Left kidney (tissue), 8 donors: Measurements from ENCODE around the gene TSPAN17. TPM values are rescaled to one million over a fixed set of nuclear protein-coding genes. Genes with fewer than 3 reads are reported as not detected.
"Not testable (repeated sequence)": the region's sequence is repeated elsewhere in the genome, so short reads cannot be mapped to it uniquely, and the experiment has no call there.

Source experiments
- DNase-seq: peaks from one replicate; pipeline ENCODE4 v3.0.0-alpha.2; 2013
- long read RNA-seq, 8 donors: transcript quantifications; one replicate each; lab custom pipeline, GENCODE V29; 2026
- polyA plus RNA-seq: library from polyadenylated mRNA; unstranded; fragments of 120-200 nt; gene quantifications from one replicate; pipeline ENCODE4 v1.2.1, GENCODE V29; 2013; ENCODE audit not compliant: insufficient read length

The TSPAN17 gene, protein sequence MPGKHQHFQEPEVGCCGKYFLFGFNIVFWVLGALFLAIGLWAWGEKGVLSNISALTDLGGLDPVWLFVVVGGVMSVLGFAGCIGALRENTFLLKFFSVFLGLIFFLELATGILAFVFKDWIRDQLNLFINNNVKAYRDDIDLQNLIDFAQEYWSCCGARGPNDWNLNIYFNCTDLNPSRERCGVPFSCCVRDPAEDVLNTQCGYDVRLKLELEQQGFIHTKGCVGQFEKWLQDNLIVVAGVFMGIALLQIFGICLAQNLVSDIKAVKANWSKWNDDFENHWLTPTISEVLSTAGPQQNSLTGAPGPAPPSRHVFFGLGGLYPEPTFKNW
- polyA plus RNA-seq: 29.3 TPM
- long read RNA-seq, donor 1, partial matches to known transcripts: 6 of 12 reads
- long read RNA-seq, donor 1, other reads (novel, unspliced or antisense): 0 of 12 reads
- long read RNA-seq, donor 2, transcript TSPAN17-207 (9 exons, 2,457 nt): major isoform, 7 of 7 reads
- long read RNA-seq, donor 2, partial matches to known transcripts: 0 of 7 reads
- long read RNA-seq, donor 2, other reads (novel, unspliced or antisense): 0 of 7 reads
- long read RNA-seq, donor 3, partial matches to known transcripts: 22 of 24 reads
- long read RNA-seq, donor 3, other reads (novel, unspliced or antisense): 0 of 24 reads
- long read RNA-seq, donor 4, partial matches to known transcripts: 0 of 1 reads
- long read RNA-seq, donor 4, other reads (novel, unspliced or antisense): 0 of 1 reads
- long read RNA-seq, donor 5, full-length matches to known transcripts: 12 of 12 reads
- long read RNA-seq, donor 5, partial matches to known transcripts: 0 of 12 reads
- long read RNA-seq, donor 5, other reads (novel, unspliced or antisense): 0 of 12 reads
- long read RNA-seq, donor 6, transcript TSPAN17-207 (9 exons, 2,457 nt): major isoform, 7 of 12 reads
- long read RNA-seq, donor 6, partial matches to known transcripts: 5 of 12 reads
- long read RNA-seq, donor 6, other reads (novel, unspliced or antisense): 0 of 12 reads
- long read RNA-seq, donor 7, transcript TSPAN17-207 (9 exons, 2,457 nt): major isoform, 10 of 24 reads
- long read RNA-seq, donor 7, partial matches to known transcripts: 11 of 24 reads
- long read RNA-seq, donor 7, other reads (novel, unspliced or antisense): 0 of 24 reads
- long read RNA-seq, donor 8, partial matches to known transcripts: 0 of 2 reads
- long read RNA-seq, donor 8, other reads (novel, unspliced or antisense): 0 of 2 reads

DNA sequence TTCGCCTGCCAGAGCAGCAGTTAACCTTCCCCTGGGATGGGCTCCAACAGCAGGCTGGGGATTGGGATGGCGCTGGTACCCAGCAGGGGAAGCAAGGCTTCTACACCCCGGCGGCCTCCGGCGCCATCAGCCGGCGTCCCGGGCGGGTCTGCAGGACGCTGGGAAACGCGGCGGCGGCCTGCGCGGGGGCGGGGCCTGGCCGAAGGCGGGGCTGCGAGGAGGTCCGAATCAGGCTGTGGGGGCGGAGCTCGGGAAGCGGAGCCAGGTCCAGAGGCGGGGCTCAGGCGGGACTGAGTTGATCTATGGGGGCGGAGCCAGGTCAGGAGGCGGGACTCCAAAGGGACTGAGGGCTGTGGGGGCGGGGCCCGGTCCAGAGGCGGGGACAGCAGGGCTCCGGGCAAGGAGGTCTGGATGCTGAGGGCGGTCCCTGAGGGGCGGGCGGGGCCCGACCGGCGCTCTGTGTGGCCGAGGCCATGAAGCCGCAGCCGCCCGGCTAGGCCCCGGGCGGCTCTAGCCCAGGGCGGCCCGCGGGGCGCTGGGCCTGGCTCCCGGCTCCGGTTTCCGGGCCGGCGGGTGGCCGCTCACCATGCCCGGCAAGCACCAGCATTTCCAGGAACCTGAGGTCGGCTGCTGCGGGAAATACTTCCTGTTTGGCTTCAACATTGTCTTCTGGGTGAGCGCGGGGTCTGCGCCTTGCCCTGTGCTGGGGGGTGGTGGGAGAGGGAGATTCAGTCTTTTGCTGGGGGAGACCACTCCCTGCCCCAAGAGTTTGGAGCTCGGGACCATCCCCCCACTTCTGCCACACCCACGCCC is at the start of gene TSPAN17:
TSS of gene TSPAN17 (plus strand) at position 455 of the 813 bp plus-strand sequence. CDS start at position 587, 132 bp downstream.
- peak; percentile 99 for DNase-seq

DNA sequence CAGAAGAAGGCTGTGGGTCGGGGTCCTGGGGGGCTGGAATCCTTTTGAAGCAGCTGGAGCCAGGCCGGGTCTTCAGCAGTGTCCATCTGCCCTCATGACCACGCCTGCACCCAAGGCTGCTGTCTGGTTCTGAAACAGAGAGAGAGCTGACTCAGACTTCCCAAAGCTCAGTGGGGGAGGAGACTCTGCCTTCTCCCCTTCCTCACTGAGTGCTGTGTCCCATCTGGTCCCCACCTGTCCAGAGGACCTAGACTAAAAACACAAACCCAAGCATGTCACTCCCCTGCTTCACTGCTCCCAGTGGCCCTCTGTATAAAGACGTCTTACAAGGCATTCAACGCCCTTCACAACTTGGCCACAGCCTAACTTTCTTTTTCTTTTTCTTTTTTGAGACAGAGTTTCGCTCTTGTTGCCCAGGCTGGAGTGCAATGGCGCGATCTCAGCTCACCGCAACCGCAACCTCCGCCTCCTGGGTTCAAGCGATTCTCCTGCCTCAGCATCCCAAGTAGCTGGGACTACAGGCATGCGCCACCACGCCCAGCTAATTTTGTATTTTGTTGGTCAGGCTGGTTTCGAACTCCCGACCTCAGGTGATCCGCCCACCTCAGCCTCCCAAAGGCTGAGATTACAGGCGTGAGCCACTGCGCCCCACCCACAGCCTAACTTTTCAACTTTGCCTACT is 47.4 kb upstream of the TSPAN17 start:
- not testable (repeated sequence) for DNase-seq

DNA sequence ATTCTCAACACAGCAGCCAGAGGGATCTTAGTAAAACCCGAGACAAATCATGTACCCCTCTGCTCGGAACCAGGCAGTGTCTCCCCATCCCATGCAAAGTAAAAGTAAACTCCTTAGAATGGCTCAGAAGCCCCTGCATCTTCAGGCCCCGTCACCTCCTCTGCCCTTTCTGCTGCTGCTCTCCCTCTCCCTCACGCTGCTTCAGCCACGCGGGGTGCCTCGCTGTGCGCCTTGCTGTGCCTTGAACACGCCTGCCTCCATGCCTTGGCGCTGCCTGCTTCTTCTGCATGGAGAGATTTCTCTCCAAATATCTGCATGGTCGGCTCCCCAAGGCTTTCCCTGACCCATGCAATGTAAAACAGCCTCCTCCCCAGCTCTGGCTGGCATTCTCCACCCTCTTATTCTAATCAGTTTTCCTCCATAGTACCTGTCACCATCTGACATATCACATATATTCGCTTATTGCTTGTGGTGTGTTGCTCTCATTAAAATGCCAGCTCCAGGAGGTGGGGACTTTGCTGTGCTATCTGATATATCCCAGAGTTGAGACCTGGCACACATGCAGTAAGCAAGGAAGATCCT is 45.3 kb upstream of the TSPAN17 start:
- no peak for DNase-seq

DNA sequence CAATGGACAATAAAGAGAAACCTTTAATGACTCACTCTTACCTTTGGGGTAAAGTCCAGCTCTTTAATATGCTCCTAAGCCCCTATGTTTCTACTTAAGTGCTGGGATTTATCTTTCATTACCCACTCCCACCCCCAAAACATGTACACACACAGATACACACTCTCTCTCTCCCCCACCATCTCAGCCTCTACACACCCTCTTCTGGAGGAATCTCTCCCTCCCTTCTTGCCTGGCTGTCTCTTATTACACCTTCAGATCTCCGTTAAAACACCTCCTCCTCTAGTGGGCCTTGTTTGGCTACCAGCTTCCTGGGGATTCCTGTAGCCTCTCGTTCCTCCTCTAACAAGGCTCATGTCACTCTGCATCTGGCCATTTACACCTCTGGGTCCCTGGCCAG is 44.2 kb upstream of the TSPAN17 start:
- DNase-seq: no peak

DNA sequence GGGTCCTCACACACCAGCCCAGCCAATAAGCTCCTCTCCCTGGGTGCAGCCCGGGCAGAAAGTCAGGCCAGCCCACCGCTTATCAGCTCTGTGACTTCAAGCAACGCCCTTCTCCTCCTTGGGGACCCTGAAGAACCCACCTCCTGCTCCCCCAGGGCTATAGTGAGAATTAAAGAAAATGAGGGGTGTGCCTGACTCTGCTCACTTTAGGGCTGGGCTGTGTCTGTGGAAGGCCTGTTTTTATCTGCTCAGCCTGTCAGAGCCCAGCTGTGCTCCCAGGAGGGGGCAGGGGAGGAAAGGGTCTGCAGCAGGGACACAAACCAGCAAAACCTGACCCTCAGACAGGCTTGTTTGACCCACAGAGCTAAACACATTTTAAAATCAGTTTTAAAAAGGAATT is 41.3 kb upstream of the TSPAN17 start:
- no peak for DNase-seq

DNA sequence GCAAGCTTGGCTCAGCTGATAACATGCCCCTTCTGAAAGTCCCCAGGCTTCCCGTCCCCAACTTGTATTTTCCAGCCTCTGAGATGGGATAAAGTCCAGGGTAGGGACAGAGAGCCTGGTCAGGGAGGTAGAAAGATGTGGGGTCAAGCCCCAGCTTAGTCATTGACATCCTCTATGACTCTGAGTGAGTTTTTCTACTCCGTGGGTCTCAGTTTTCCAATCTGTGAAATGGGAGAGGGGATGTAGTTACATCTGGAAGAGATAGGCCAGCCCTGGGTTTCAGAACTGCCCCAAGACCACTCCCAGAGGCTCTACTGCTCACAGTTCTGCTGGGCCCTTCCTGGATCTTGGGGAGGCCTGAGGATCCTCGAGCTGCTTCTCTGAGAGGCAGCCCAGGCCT is 40.4 kb upstream of the TSPAN17 start:
- no peak for DNase-seq

DNA sequence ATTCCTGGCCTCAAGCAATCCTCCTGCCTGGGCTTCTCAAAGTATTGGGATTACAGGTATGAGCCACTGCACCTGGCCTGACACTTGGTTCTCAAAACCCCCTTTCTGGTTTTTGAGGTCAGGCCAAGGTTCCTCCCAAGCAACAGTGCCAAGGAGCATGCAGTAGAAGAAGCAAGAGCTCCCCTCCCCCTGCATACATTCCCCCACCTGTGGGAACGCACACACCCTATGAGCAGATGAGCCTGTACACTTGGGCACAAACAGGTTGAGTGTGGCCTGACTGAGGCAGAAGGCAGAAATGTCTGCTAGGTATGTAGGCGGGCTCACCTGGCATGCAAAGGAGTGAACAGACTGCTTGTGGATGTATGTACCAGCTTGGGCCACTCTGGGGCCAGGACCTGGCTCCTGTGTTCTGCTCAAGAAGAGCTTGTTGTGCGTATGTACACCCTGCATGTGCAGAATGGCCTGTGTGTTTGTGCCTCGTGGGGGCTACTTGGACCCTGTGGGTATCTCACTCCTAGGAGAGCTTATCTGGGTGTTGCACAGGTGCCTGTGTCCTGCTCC is 39.1 kb upstream of the TSPAN17 start:
- no peak for DNase-seq

DNA sequence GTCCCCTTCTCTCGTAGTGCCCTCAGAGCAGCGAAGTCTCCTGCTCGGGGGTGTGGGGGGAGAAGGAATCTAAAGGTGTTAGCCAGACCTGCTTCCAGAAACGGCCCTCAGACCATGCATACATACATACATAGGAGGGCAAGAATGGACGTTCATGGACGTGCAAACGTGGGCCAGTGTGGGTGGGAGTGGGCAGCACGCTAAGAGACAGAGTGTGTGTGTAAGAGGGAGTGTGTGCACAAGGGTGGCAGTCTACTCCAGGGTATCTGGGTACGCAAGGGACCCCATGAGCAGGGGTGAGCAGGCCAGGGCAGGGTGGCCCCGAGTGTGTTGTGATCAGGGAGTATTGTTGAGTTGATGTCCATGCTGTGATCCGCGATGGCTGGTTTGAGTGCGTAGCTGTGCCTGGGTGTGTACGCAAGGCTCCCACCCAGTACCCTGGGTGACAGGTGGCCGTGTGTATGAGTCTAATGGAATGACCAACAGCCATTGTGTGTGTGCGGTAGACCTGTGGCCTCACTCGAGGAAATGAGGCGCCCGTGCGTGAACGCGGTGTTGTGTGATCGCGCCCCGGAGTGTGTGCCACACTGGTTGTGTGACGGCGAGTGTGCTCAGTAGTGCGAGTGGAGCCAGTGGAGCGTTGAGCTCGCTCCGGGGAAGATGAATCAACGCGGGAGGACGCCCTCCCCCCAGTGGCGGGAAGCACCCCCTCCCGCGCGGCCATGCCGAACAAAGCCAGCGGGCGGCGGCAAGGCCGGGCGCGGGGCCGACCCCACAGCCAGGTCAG is 38.2 kb upstream of the TSPAN17 start:
- no peak for DNase-seq

DNA sequence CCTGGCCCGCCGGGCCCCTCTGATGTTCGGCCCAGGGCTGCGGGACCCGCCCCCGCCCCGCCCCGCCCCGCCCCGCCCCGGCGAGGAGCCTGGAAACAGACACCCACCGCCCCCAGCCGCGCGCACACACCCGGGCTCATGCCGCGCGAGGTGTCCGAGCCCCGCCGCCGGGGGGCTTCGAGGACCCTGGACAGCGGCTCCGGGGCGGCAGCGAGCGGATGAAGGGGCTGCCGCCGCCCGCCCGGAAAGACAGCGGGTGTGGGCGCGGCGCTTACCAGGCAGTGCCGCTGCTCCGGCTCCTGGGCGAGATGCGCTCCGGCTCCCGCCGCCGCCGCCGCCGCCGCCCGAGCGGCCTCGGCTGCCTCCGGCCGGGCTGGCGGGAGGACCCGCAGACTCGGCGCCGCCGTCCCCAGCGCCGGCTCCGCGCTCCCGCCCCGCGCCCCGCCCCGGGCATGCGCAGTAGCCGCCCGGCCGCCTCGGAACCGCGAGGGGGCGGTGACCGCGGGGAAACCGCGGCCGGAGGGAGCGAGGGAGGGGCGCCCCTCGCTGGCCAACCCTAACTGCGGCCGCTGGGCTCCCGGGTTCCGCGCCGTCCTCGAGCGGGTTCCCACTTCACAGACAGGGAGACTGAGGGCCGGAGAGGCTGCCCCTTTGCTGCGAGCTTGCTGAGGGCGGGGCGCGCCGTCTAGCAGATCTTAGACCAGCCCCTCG is 37.4 kb upstream of the TSPAN17 start, which contains the start of gene GPRIN1:
TSS of gene GPRIN1 (minus strand) at position 433 of the 711 bp plus-strand sequence. CDS start 10,322 bp downstream, outside the sequence.
- peak; percentile 54 for DNase-seq

DNA sequence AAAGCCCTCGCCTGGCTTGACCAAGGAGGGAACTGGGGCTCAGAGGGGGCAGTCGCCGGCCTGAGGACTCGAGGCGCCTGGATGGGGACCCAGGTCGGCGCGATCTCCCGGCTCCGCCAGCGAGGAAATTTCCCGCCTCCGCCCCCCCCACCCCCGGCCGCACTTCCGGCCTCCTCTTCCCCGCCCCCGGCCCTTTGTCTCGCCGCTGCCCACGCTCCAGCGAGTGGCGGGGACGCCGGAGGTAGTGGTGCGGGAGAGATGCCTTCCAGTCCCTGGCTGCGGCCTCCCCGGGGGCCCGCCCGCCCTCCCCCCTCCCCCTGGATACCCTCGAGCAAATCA is 36.9 kb upstream of the TSPAN17 start:
- no peak for DNase-seq

DNA sequence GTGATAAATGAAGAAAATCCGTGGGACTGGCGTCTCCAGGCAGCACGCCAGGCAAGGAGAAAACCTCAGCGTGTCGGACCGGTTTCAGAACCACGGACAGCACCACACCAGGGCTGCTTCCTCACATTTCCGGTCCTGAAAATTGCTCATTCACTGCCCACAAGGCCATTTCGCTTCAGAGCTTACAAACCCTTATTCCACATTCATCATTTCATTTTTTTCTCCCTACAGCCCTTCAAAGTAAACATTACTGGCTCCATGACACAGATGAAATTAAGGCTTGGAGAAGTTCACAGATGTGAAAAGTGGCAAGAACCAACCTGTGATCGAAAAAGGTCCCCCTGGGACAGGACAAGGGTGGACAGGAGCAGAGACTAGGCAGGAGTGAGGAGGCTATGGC is 35.8 kb upstream of the TSPAN17 start:
- peak; percentile 83 for DNase-seq

DNA sequence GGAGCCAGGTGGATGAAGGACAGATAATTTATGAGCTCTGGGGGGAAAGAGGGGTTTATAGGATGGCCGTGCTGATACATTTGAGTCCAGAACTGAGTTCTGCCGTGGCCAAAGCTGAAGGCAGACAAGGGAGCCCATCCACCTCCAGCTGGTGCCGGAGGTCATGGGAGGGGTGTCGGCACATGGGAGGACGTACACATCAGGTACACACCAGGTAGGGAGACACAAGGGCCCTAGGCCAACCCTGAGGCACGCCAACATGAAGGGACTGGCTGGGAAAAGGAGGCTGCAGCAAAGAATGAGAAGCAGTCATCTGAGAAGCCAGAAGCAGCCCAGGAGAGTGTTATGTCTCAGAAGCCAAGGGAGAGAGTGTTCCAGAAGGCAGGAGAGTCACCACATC is 35.3 kb upstream of the TSPAN17 start:
- DNase-seq: no peak

DNA sequence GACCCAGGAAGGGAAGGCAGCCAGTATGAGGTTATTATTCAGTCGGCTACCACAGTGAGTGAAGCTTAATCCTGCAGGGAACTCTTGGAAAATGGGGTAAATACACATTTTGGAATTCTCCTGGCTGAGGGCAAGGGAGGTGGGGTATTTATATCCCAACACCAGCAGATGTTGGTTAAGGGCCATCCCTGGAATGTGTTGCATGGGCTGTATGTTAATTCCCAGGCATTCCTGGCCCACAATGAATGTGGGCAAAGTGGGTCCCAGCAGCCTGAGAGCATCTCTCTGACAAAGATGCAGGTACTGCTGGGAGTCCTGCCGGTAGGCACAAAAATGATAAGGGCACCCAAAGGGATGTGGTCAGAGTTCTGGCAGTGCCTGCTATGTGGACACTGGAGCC is 34.4 kb upstream of the TSPAN17 start:
- no peak for DNase-seq

DNA sequence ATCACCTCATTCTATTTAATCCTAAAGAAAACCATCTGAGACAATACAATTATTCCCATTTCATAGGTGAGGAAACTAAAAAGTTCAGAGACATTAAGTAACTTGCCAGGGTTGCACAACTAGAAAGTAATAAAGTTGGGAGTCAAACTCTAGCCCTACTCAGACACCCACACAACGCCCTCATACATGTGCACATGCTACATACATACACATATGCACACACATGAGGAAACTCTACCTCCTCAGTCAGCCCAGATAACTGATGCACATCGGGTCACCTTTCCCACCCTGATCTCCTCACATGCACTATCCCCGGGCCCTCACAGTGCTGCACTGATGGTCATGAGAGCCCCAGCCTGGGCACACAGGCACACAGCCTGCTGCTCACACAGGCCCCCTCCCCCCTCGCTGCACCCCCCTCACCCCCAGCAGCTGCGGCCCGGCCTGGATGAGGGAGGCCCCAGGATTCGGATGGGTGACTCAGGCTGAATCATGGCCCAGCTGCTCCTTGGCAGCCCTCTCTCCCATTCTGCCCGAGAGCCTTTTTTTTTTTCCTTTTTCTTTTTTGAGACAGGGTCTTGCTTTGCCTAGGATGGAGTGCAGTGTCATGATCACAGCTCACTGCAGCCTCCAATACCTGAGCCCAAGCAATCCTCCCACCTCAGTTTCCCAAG is 32.3 kb upstream of the TSPAN17 start:
- no peak for DNase-seq

DNA sequence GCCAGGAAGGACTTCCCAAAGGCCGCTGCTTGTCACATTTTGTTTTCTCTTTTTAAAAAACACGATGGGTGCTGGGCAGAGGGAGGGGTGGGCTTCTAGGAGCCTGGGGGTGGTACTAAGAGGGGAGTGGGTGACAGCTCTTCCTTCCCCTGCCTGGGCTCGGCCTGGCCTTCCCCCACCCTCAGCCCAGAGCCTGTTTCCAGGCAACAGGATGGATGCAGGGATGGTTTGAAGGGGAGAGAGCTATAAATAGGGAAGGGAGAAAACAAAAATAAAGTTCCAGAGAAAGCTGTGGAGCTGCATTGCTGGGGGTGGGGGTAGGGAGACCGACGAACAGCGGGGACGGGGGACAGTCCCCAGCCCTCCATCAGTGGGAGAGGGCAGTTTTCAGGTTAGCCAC is 30.8 kb upstream of the TSPAN17 start:
- DNase-seq: no peak

DNA sequence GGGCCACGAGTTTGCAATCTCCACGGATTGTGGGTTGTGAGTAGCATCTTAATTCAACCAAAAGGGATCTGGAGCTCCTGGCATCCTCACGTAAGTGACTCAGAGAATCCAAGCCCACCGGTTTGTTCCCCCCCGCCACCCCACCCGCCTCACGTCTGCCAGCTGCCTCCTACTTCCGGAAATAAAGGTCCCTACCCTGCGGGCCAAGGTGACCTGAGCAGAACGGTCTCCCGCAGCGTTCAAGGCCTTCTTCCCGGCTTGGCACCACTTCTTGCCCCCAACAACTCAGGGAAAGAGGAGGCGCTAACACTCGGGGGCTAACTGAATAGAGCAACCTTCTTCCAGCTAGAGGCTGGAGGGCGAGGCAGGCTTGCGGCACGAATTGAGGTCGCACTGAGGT is 28.5 kb upstream of the TSPAN17 start:
- no peak for DNase-seq

DNA sequence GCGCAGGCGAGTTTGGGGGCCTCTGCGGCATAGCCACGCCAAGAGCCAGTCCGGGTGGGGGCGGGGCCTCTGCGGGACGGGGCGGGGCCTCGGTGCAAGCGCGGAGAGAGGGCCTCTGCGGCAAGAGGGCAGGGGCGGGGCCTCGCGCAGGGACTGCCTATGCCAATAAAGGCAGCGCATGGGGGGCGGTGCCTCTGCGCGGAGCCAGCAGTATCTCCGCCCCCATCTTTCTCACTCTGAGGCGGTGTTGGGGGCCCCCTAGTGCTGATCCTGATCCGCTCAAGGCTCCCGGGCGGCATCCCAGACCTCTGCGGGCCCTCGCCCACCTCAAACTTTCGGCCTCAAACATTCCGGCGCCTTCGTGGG is 28.1 kb upstream of the TSPAN17 start:
- DNase-seq: peak; percentile 72
